ENCODE results near the gene BASP1. TPM values are rescaled to one million over a fixed set of nuclear protein-coding genes. Genes with fewer than 3 reads are reported as not detected.
"Not testable (repeated sequence)": the region's sequence is repeated elsewhere in the genome, so short reads cannot be mapped to it uniquely, and the experiment has no call there.

The BASP1 gene
- total RNA-seq, 1 experiment from 2014 or later, result 0.34 TPM

DNA sequence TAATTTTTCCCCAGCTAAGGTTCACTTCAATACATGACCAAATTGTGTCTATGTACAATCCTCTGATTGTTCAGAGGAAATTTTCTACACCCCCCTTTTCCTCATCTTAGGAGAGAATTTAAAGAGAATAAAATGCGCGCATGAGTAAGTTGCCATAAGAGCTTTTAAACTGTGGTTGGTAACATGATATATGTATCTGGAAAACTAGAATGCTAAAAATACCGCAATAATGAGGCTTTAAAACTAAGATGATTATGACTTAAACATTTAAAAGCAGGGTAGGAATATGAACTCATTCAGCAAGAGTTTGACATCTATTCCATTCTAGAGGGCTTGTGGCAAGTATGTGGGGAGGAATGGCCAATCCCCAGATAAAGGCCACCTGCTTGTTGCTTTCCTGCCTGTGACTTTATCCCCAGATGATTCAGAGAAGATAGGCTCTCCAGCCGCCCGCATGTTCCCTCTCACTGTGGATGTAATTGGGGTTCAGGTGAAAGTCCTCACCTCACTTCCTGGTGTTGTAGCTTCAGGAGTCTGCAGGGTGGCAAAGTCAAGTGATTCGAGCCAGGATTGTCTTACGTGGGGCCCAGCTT, 26.5 kb upstream of the BASP1 start:
- H4K20me1 ChIP-seq (ENCODE audit: insufficient read depth), result no peaks in the 10 kb centered on the region
- H3K4me1 ChIP-seq (ENCODE audit: control insufficient read depth in 1 of 2, insufficient read depth in 2 of 2, low read length in 2 of 2), result peaks cover 4 to 14% of the 10 kb centered on the region in 2 experiments
- H3K27ac ChIP-seq (ENCODE audit: low read depth, low read length), result no peak overlapping the region
- no peak for TF ChIP-seq RAD21 (IDR thresholded peaks at IDR 0.05; ENCODE audit: low read depth)
- H2AFZ ChIP-seq (ENCODE audit: low read depth, low read length, poor library complexity, severe bottlenecking), result peak overlapping the region; percentile 63
- no peaks in the 10 kb centered on the region for H3K79me2 ChIP-seq (ENCODE audit: insufficient read depth, low read length)
- ChIA-PET CTCF (interaction anchor here (0.9 to 3.8 kb wide), 13 partner anchors 9 to 605 kb away, joined by 3 to 39 read pairs (median 6); no protein-coding TSS in a partner anchor), RAD21 (ENCODE audit: low non-redundant PET in 1 of 2, low total read pairs in 2 of 2, uncharacterized antibody in 2 of 2, unreplicated experiment in 2 of 2) (interaction anchor here in 1 of 2 experiments (0.8 to 1.6 kb wide), 3 partner anchors 397 to 638 kb away, joined by 3 to 5 read pairs (median 4); no protein-coding TSS in a partner anchor), POLR2A (interaction anchor here (0.6 kb wide), 1 partner anchor 517 kb away, joined by 3 read pairs; no protein-coding TSS in a partner anchor)
- H3K4me3 ChIP-seq (replicated peaks in 1 of 2; ENCODE audit: low read depth in 1 of 2, low read length in 2 of 2), result no peak overlapping the region
- no peaks in the 10 kb centered on the region for H3K27me3 ChIP-seq (ENCODE audit: insufficient read depth, low read length)
- intact Hi-C loops (cut with micrococcal nuclease), result loop anchor here (1.0 kb wide), 3 partner anchors 400 to 511 kb away; no protein-coding TSS in a partner anchor
- H3K9me2 ChIP-seq (ENCODE audit: insufficient read depth), result no peaks in the 10 kb centered on the region
- peak overlapping the region; percentile 62; the same call in 1 of the 2 replicates for H3K4me2 ChIP-seq (ENCODE audit: low read length)
- BruUV-seq (replicated peaks), result no TSS peak
- DNase-seq (ENCODE audit: low read depth, low spot score) (no peak), ATAC-seq (no peak)
- H3K36me3 ChIP-seq (ENCODE audit: control insufficient read depth in 1 of 2, insufficient read depth in 2 of 2, low read length in 2 of 2), result no peaks in the 10 kb centered on the region
- no peak overlapping the region for H3K9ac ChIP-seq (ENCODE audit: low read length)
- no peaks in the 10 kb centered on the region for H3K9me3 ChIP-seq (ENCODE audit: control insufficient read depth in 1 of 2, insufficient read depth in 1 of 2, low read depth in 1 of 2, low read length in 2 of 2)

DNA sequence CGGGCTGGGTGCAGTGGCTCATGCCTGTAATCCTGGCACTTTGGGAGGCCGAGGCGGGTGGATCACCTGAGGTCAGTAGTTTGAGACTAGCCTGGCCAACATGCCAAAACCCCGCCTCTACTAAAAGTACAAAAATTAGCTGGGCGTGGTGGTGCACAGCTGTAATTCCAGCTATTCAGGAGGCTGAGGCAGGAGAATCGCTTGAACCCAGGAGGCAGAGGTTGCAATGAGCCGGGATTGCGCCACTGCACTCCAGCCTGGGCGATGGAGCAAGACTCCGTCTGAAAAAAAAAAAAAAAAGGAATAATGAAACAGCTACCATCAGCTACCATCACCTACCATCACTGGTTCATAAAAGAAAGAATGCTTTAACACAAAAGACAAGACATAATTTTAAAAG, 25.9 kb upstream of the BASP1 start:
- H2AFZ ChIP-seq (ENCODE audit: low read depth, low read length, poor library complexity, severe bottlenecking); H3K9me2 ChIP-seq (ENCODE audit: insufficient read depth); H3K4me3 ChIP-seq (replicated peaks in 1 of 2; ENCODE audit: low read depth in 1 of 2, low read length in 2 of 2); ATAC-seq; H3K79me2 ChIP-seq (ENCODE audit: insufficient read depth, low read length); H3K4me2 ChIP-seq (ENCODE audit: low read length); H3K9me3 ChIP-seq (ENCODE audit: control insufficient read depth in 1 of 2, insufficient read depth in 1 of 2, low read depth in 1 of 2, low read length in 2 of 2); BruUV-seq (replicated peaks); H3K27ac ChIP-seq (ENCODE audit: low read depth, low read length); H3K27me3 ChIP-seq (ENCODE audit: insufficient read depth, low read length); H4K20me1 ChIP-seq (ENCODE audit: insufficient read depth); H3K36me3 ChIP-seq (ENCODE audit: control insufficient read depth in 1 of 2, insufficient read depth in 2 of 2, low read length in 2 of 2); DNase-seq (ENCODE audit: low read depth, low spot score); RAD21 ChIA-PET (ENCODE audit: low non-redundant PET in 1 of 2, low total read pairs in 2 of 2, uncharacterized antibody in 2 of 2, unreplicated experiment in 2 of 2); intact Hi-C loops (cut with micrococcal nuclease); H3K9ac ChIP-seq (ENCODE audit: low read length): not testable (repeated sequence)
- ChIA-PET CTCF (interaction anchor here (0.6 to 3.8 kb wide), 4 partner anchors 401 to 735 kb away, joined by 3 to 39 read pairs (median 18); no protein-coding TSS in a partner anchor), POLR2A (interaction anchor here (0.6 kb wide), 1 partner anchor 518 kb away, joined by 3 read pairs; no protein-coding TSS in a partner anchor)
- peaks cover 4 to 14% of the 10 kb centered on the region in 2 experiments for H3K4me1 ChIP-seq (ENCODE audit: control insufficient read depth in 1 of 2, insufficient read depth in 2 of 2, low read length in 2 of 2)
